Muscle of leg (tissue), 16 donors: Measurements from ENCODE around the gene ASNSD1. TPM values are rescaled to one million over a fixed set of nuclear protein-coding genes. Genes with fewer than 3 reads are reported as not detected.
A peak's percentile ranks its signal among the peaks of the same experiment; 100 is the strongest.

Experiments used
- DNase-seq: peaks from one replicate; pipeline ENCODE4 v3.0.0; 2013
- H3K27ac ChIP-seq: one replicate; pipeline ENCODE4 v1.5.1; 2013; ENCODE audit warnings: mild to moderate bottlenecking, low read length, control low read depth
- H3K27me3 ChIP-seq: one replicate; pipeline ENCODE4 v1.6.1; 2013; ENCODE audit warnings: low read length; ENCODE audit not compliant: control insufficient read depth, insufficient read depth
- H3K36me3 ChIP-seq: one replicate; pipeline ENCODE4 v1.6.1; 2013; ENCODE audit warnings: low read length; ENCODE audit not compliant: control insufficient read depth, insufficient read depth
- H3K4me1 ChIP-seq: one replicate; pipeline ENCODE4 v1.6.1; 2013; ENCODE audit warnings: low read length; ENCODE audit not compliant: control insufficient read depth, insufficient read depth
- H3K4me3 ChIP-seq: one replicate; pipeline ENCODE4 v1.5.1; 2013; ENCODE audit warnings: low read length, control low read depth
- H3K9me3 ChIP-seq: replicated peaks from 2 replicates; pipeline ENCODE4 v1.6.1; 2013; ENCODE audit warnings: low read depth, low read length; ENCODE audit not compliant: control insufficient read depth
- WGBS: methylation state at CpG from one replicate; pipeline ENCODE4 v1.1.5; 2013; ENCODE audit warnings: missing lambda C conversion rate; ENCODE audit not compliant: insufficient coverage; 5-methylcytosine and 5-hydroxymethylcytosine counted together
- long read RNA-seq, 11 donors: transcript quantifications; one replicate each; lab custom pipeline, GENCODE V29; 2026
- polyA plus RNA-seq, 8 donors: library from polyadenylated mRNA; unstranded; fragments of 120-200 nt; gene quantifications; one replicate each; pipeline versions ENCODE4 v1.2.1 to v1.2.3, GENCODE V29; 2013; ENCODE audit warnings: inconsistent platforms in 1 of 8, low replicate concordance in 1 of 8; ENCODE audit not compliant: insufficient read length in 8 of 8, insufficient read depth in 1 of 8
- total RNA-seq: library from RNA; stranded (reverse); fragments of 120-200 nt; gene quantifications from one replicate; pipeline ENCODE4 v1.2.4, GENCODE V29; 2013

ASNSD1 gene
- 49.7 TPM for total RNA-seq
- 10 to 100 TPM; 32.1 to 45.1 (median 38.2) TPM for polyA plus RNA-seq
- long read RNA-seq, donor 1, partial matches to known transcripts: 0 of 6 reads
- long read RNA-seq, donor 1, other reads (novel, unspliced or antisense): 0 of 6 reads
- long read RNA-seq, donor 2, partial matches to known transcripts: 0 of 4 reads
- long read RNA-seq, donor 2, other reads (novel, unspliced or antisense): 0 of 4 reads
- long read RNA-seq, donor 3, transcript ASNSD1-209 (4 exons, 581 nt): minor isoform, 9 of 30 reads
- long read RNA-seq, donor 3, transcript ASNSD1-201 (6 exons, 2,450 nt): major isoform, 14 of 30 reads
- long read RNA-seq, donor 3, partial matches to known transcripts: 6 of 30 reads
- long read RNA-seq, donor 3, other reads (novel, unspliced or antisense): 0 of 30 reads
- long read RNA-seq, donor 4, transcript ASNSD1-201 (6 exons, 2,450 nt): major isoform, 5 of 14 reads
- long read RNA-seq, donor 4, partial matches to known transcripts: 6 of 14 reads
- long read RNA-seq, donor 4, other reads (novel, unspliced or antisense): 0 of 14 reads
- long read RNA-seq, donor 5, transcript ASNSD1-201 (6 exons, 2,450 nt): major isoform, 10 of 35 reads
- long read RNA-seq, donor 5, partial matches to known transcripts: 19 of 35 reads
- long read RNA-seq, donor 5, other reads (novel, unspliced or antisense): 0 of 35 reads
- long read RNA-seq, donor 6, transcript ASNSD1-201 (6 exons, 2,450 nt): major isoform, 10 of 36 reads
- long read RNA-seq, donor 6, partial matches to known transcripts: 15 of 36 reads
- long read RNA-seq, donor 6, other reads (novel, unspliced or antisense): 6 of 36 reads
- long read RNA-seq, donor 7, transcript ASNSD1-209 (4 exons, 581 nt): major isoform, 7 of 19 reads
- long read RNA-seq, donor 7, partial matches to known transcripts: 7 of 19 reads
- long read RNA-seq, donor 7, other reads (novel, unspliced or antisense): 0 of 19 reads
- long read RNA-seq, donor 8, transcript ASNSD1-201 (6 exons, 2,450 nt): major isoform, 8 of 28 reads
- long read RNA-seq, donor 8, partial matches to known transcripts: 14 of 28 reads
- long read RNA-seq, donor 8, other reads (novel, unspliced or antisense): 0 of 28 reads
- long read RNA-seq, donor 9, partial matches to known transcripts: 7 of 14 reads
- long read RNA-seq, donor 9, other reads (novel, unspliced or antisense): 0 of 14 reads
- long read RNA-seq, donor 10, transcript ASNSD1-209 (4 exons, 581 nt): minor isoform, 5 of 51 reads
- long read RNA-seq, donor 10, transcript ASNSD1-201 (6 exons, 2,450 nt): major isoform, 13 of 51 reads
- long read RNA-seq, donor 10, partial matches to known transcripts: 28 of 51 reads
- long read RNA-seq, donor 10, other reads (novel, unspliced or antisense): 5 of 51 reads
- long read RNA-seq, donor 11, transcript ASNSD1-201 (6 exons, 2,450 nt): major isoform, 7 of 17 reads
- long read RNA-seq, donor 11, transcript ASNSD1-209 (4 exons, 581 nt): major isoform, 7 of 17 reads
- long read RNA-seq, donor 11, partial matches to known transcripts: 0 of 17 reads
- long read RNA-seq, donor 11, other reads (novel, unspliced or antisense): 0 of 17 reads

GRCh38 chr2:189661148-189661956 is at the start of gene ASNSD1:
TSS of gene ASNSD1 (plus strand) at chr2:189661459. CDS start at chr2:189666133, 4,674 bp downstream.
- peak within 1 kb of the TSS; percentile 88 for H3K4me3 ChIP-seq
- no peaks in the 10 kb centered on the region for H3K9me3 ChIP-seq
- DNase-seq: peak; percentile 100
- H3K27ac ChIP-seq: peak within 1 kb of the TSS; percentile 78
- H3K27me3 ChIP-seq: no peaks in the 10 kb centered on the region
- H3K36me3 ChIP-seq: no peaks in the 10 kb centered on the region
- peaks cover 8% of the 10 kb centered on the region for H3K4me1 ChIP-seq
- WGBS: 0% methylated on average over 42 of the region's 46 CpGs

- Histone ChIP-seq H3K4me1 (peaks cover 2% of the 10 kb centered on the region), H3K4me3 (peak overlapping the region; percentile 24), H3K27me3 (no peaks in the 10 kb centered on the region), H3K27ac (peak overlapping the region; percentile 68), H3K9me3 (no peaks in the 10 kb centered on the region), H3K36me3 (no peaks in the 10 kb centered on the region)
- peak; percentile 66 for DNase-seq
- no CpG with 5 or more reads among the region's 6 CpGs for WGBS
Observed at GRCh38 chr2:189613077-189613636, 48.1 kb upstream of the ASNSD1 start.

GRCh38 chr2:189613650-189614420 is 47.4 kb upstream of the ASNSD1 start:
- Histone ChIP-seq H3K4me3 (no peak overlapping the region), H3K4me1 (peaks cover 2% of the 10 kb centered on the region), H3K36me3 (no peaks in the 10 kb centered on the region), H3K27ac (peak overlapping the region; percentile 68), H3K9me3 (no peaks in the 10 kb centered on the region), H3K27me3 (no peaks in the 10 kb centered on the region)
- peak; percentile 56 for DNase-seq
- no CpG with 5 or more reads among the region's 2 CpGs for WGBS

GRCh38 chr2:189614585-189614984 is 46.7 kb upstream of the ASNSD1 start:
- no peak overlapping the region for H3K27ac ChIP-seq
- 40% methylated on average over 2 of the region's 4 CpGs for WGBS

GRCh38 chr2:189618197-189618596 is 43.1 kb upstream of the ASNSD1 start:
- H3K36me3 ChIP-seq: no peaks in the 10 kb centered on the region
- peak; percentile 7 for DNase-seq
- H3K4me1 ChIP-seq: peaks cover 2% of the 10 kb centered on the region
- H3K27ac ChIP-seq: no peak overlapping the region
- no peak overlapping the region for H3K4me3 ChIP-seq
- no peaks in the 10 kb centered on the region for H3K9me3 ChIP-seq
- H3K27me3 ChIP-seq: no peaks in the 10 kb centered on the region
- no CpG with 5 or more reads among the region's 1 CpG for WGBS

More at GRCh38 chr2:189614585-189614984, 46.7 kb upstream of the ASNSD1 start:
- Histone ChIP-seq H3K27me3 (no peaks in the 10 kb centered on the region), H3K4me3 (no peak overlapping the region), H3K4me1 (peaks cover 2% of the 10 kb centered on the region), H3K36me3 (no peaks in the 10 kb centered on the region), H3K9me3 (no peaks in the 10 kb centered on the region)
- no peak for DNase-seq

- Histone ChIP-seq H3K4me3 (no peak overlapping the region), H3K9me3 (no peaks in the 10 kb centered on the region), H3K27me3 (no peaks in the 10 kb centered on the region), H3K36me3 (no peaks in the 10 kb centered on the region), H3K4me1 (no peaks in the 10 kb centered on the region), H3K27ac (no peak overlapping the region)
- peak; percentile 77 for DNase-seq
Observed at GRCh38 chr2:189621781-189622180, 39.5 kb upstream of the ASNSD1 start.

- DNase-seq: no peak
- no peak overlapping the region for H3K4me3 ChIP-seq
- no peak overlapping the region for H3K27ac ChIP-seq
- H3K9me3 ChIP-seq: no peaks in the 10 kb centered on the region
- no CpG with 5 or more reads among the region's 1 CpG for WGBS
- H3K36me3 ChIP-seq: no peaks in the 10 kb centered on the region
- H3K4me1 ChIP-seq: no peaks in the 10 kb centered on the region
- H3K27me3 ChIP-seq: no peaks in the 10 kb centered on the region
Observed at GRCh38 chr2:189623049-189623448, 38.2 kb upstream of the ASNSD1 start.

- Histone ChIP-seq H3K4me3 (no peak overlapping the region), H3K27ac (no peak overlapping the region), H3K4me1 (no peaks in the 10 kb centered on the region), H3K9me3 (no peaks in the 10 kb centered on the region), H3K36me3 (no peaks in the 10 kb centered on the region), H3K27me3 (no peaks in the 10 kb centered on the region)
- WGBS: 80% methylated on average over 1 of the region's 3 CpGs
- no peak for DNase-seq
Observed at GRCh38 chr2:189624648-189625355, 36.5 kb upstream of the ASNSD1 start.
